Mammary epithelial cell (primary cell): Measurements from ENCODE around the gene P2RY6.

Source experiments
- CTCF ChIP-seq, 2 donors: IDR thresholded peaks in 1 of 2; conservative IDR thresholded peaks in 1 of 2; 2 replicates each; pipeline ENCODE4 v1.5.1; 2011 to 2012; ENCODE audit warnings: inconsistent platforms in 2 of 2, low read length in 2 of 2, mild to moderate bottlenecking in 2 of 2, control low read depth in 1 of 2, low read depth in 1 of 2; ENCODE audit not compliant: insufficient read depth in 1 of 2; ENCODE audit errors: extremely low read depth in 1 of 2
- EZH2 ChIP-seq: IDR thresholded peaks from 2 replicates; pipeline ENCODE4 v1.6.1; 2012; ENCODE audit warnings: low read length, inconsistent platforms, borderline replicate concordance

- TF ChIP-seq CTCF (conservative IDR thresholded peaks at IDR 0.05 in 1 of 2, IDR thresholded peaks at IDR 0.05 in 1 of 2; ENCODE audit: extremely low read depth in 1 of 2, insufficient read depth in 1 of 2, low read depth in 1 of 2, low read length in 2 of 2) (no peak), EZH2 (no peak)
Observed at GRCh38 chr11:73229896-73230875, 42.0 kb upstream of the P2RY6 start.
